KG1 (cell line): ENCODE data around the gene ARHGEF11.
A peak's percentile ranks its signal among the peaks of the same experiment; 100 is the strongest.
"Not testable (repeated sequence)": the region's sequence is repeated elsewhere in the genome, so short reads cannot be mapped to it uniquely, and the experiment has no call there.

Source experiments
- DNase-seq: peaks from one replicate; lab custom pipeline; 2025; lab: John Stamatoyannopoulos, UW

Gene ARHGEF11

GRCh38 chr1:157045250-157046218 lies at the start of gene ARHGEF11:
ARHGEF11 (minus strand) TSS chr1:157045742; CDS start chr1:157044330, 1,412 bp downstream.
- DNase-seq: no peak

GRCh38 chr1:157095091-157095490 lies 49.5 kb upstream of the ARHGEF11 start:
- DNase-seq: no peak

- no peak for DNase-seq
These were observed 47.3 kb upstream of the ARHGEF11 start for GRCh38 chr1:157092831-157093230.

GRCh38 chr1:157091668-157092273 lies 46.2 kb upstream of the ARHGEF11 start:
- DNase-seq: no peak

- DNase-seq: no peak
These were observed 45.6 kb upstream of the ARHGEF11 start for GRCh38 chr1:157091186-157091585.

GRCh38 chr1:157090771-157091170 lies 45.2 kb upstream of the ARHGEF11 start:
- no peak for DNase-seq

- DNase-seq: peak; percentile 44
These were observed 44.7 kb upstream of the ARHGEF11 start for GRCh38 chr1:157090196-157090647.

GRCh38 chr1:157089789-157090188 lies 44.2 kb upstream of the ARHGEF11 start:
- DNase-seq: no peak

- no peak for DNase-seq
These were observed 43.1 kb upstream of the ARHGEF11 start for GRCh38 chr1:157088607-157089006.

- no peak for DNase-seq
These were observed 41.5 kb upstream of the ARHGEF11 start for GRCh38 chr1:157087030-157087429.

- DNase-seq: no peak
These were observed 40.8 kb upstream of the ARHGEF11 start for GRCh38 chr1:157086299-157086698.

GRCh38 chr1:157085421-157085820 lies 39.9 kb upstream of the ARHGEF11 start:
- DNase-seq: no peak

- no peak for DNase-seq
These were observed 39.2 kb upstream of the ARHGEF11 start for GRCh38 chr1:157084720-157085119.

GRCh38 chr1:157081707-157082106 lies 36.2 kb upstream of the ARHGEF11 start:
- DNase-seq: no peak

- DNase-seq: no peak
These were observed 35.2 kb upstream of the ARHGEF11 start for GRCh38 chr1:157080714-157081113.

- no peak for DNase-seq
These were observed 31.9 kb upstream of the ARHGEF11 start for GRCh38 chr1:157077394-157077793.

GRCh38 chr1:157073944-157074685 lies 28.6 kb upstream of the ARHGEF11 start:
- DNase-seq: no peak

GRCh38 chr1:157069601-157070000 lies 24.1 kb upstream of the ARHGEF11 start:
- DNase-seq: no peak

- DNase-seq: not testable (repeated sequence)
These were observed 13.7 kb upstream of the ARHGEF11 start for GRCh38 chr1:157059241-157059640.

GRCh38 chr1:157056269-157056668 lies 10.7 kb upstream of the ARHGEF11 start:
- DNase-seq: no peak

GRCh38 chr1:157055729-157056128 lies 10.2 kb upstream of the ARHGEF11 start:
- not testable (repeated sequence) for DNase-seq

- DNase-seq: no peak
These were observed 5.3 kb upstream of the ARHGEF11 start for GRCh38 chr1:157050836-157051235.
